SK-N-SH (cell line): ENCODE data around the gene PCSK5. TPM values are rescaled to one million over a fixed set of nuclear protein-coding genes. Genes with fewer than 3 reads are reported as not detected.

ENCODE experiments used
- CTCF ChIA-PET: fragments of 300-600, 350-600 bp; formaldehyde crosslinking; extraction: SDS; loops from one replicate; lab custom pipeline; 2021; lab: Yijun Ruan, JAX
- POLR2A ChIA-PET: fragments of 350-600 bp; sonication (Branson Sonifier 250); formaldehyde crosslinking; extraction: SDS; loops from one replicate; lab custom pipeline; 2020; ENCODE audit warnings: antibody characterized with exemption, inconsistent platforms; lab: Yijun Ruan, JAX
- DNase-seq: peaks from one replicate; pipeline ENCODE4 v3.0.0; 2012
- H2AFZ ChIP-seq: fragments of 200-600 bp; sonication (generic); 2 replicates; pipeline ENCODE4 v1.8.1; 2016; ENCODE audit warnings: antibody characterized with exemption, mild to moderate bottlenecking, low read depth
- H3F3A ChIP-seq: fragments of 200-600 bp; sonication (generic); replicated peaks from 2 replicates; pipeline ENCODE3; 2016; ENCODE audit warnings: antibody characterized with exemption, mild to moderate bottlenecking; ENCODE audit not compliant: insufficient read depth
- H3K27ac ChIP-seq, 2 experiments: fragments of 200-500 bp in 1 of 2; fragments of 200-600 bp in 1 of 2; sonication (Bioruptor generic) in 1 of 2; sonication (generic), shearing (Covaris generic) in 1 of 2; 2 replicates each; pipeline versions ENCODE4 v1.5.1 to v1.6.1; 2014 to 2016; ENCODE audit warnings: low read depth in 2 of 2, inconsistent platforms in 1 of 2, low read length in 1 of 2, mild to moderate bottlenecking in 1 of 2, mixed read lengths in 1 of 2
- H3K27me3 ChIP-seq: fragments of 200-600 bp; sonication (generic), shearing (Covaris generic); 2 replicates; pipeline ENCODE4 v1.6.1; 2016; ENCODE audit warnings: mixed run types; ENCODE audit not compliant: insufficient read depth
- H3K36me3 ChIP-seq, 2 experiments: fragments of 200-500 bp in 1 of 2; fragments of 200-600 bp in 1 of 2; sonication (Bioruptor generic) in 1 of 2; sonication (generic) in 1 of 2; replicated peaks in 1 of 2; 2 replicates each; pipeline versions ENCODE3 to v1.5.1; 2014 to 2016; ENCODE audit warnings: low read length in 1 of 2, mild to moderate bottlenecking in 1 of 2; ENCODE audit not compliant: insufficient read depth in 2 of 2, control insufficient read depth in 1 of 2
- H3K4me1 ChIP-seq, 2 experiments: fragments of 200-500 bp in 1 of 2; fragments of 200-600 bp in 1 of 2; sonication (Bioruptor generic) in 1 of 2; sonication (generic), shearing (Covaris generic) in 1 of 2; 2 replicates each; pipeline versions ENCODE4 v1.5.1 to v1.6.1; 2014 to 2016; ENCODE audit warnings: low read depth in 1 of 2, low read length in 1 of 2, mixed run types in 1 of 2; ENCODE audit not compliant: insufficient read depth in 2 of 2, control insufficient read depth in 1 of 2
- H3K4me2 ChIP-seq: fragments of 200-600 bp; sonication (generic), shearing (Covaris generic); 2 replicates; pipeline ENCODE4 v1.6.1; 2017; ENCODE audit warnings: mixed run types
- H3K4me3 ChIP-seq, 2 experiments: fragments of 200-500 bp in 1 of 2; fragments of 200-600 bp in 1 of 2; sonication (Bioruptor generic) in 1 of 2; sonication (generic), shearing (Covaris generic) in 1 of 2; 2 replicates each; pipeline versions ENCODE4 v1.5.1 to v1.8.1; 2014 to 2016; ENCODE audit warnings: low read depth in 2 of 2, inconsistent platforms in 1 of 2, low read length in 1 of 2, mild to moderate bottlenecking in 1 of 2, mixed read lengths in 1 of 2, moderate library complexity in 1 of 2
- H3K79me2 ChIP-seq: fragments of 200-600 bp; sonication (generic); 2 replicates; pipeline ENCODE4 v1.8.1; 2017; ENCODE audit warnings: mild to moderate bottlenecking; ENCODE audit not compliant: insufficient read depth
- H3K9ac ChIP-seq: fragments of 200-600 bp; sonication (generic); 2 replicates; pipeline ENCODE4 v1.6.1; 2017; ENCODE audit warnings: mixed run types
- H3K9me2 ChIP-seq: fragments of 200-600 bp; sonication (generic); 2 replicates; pipeline ENCODE4 v1.6.1; 2017; ENCODE audit warnings: mixed run types
- H3K9me3 ChIP-seq: fragments of 200-600 bp; sonication (generic); 2 replicates; pipeline ENCODE4 v1.6.1; 2017; ENCODE audit warnings: mixed run types, mild to moderate bottlenecking, moderate library complexity
- H4K20me1 ChIP-seq: fragments of 200-600 bp; sonication (generic); 2 replicates; pipeline ENCODE4 v1.6.1; 2017; ENCODE audit warnings: mild to moderate bottlenecking, mixed run types; ENCODE audit not compliant: insufficient read depth
- CTCF ChIP-seq: fragments of 200-600 bp; sonication (generic); IDR thresholded peaks from 2 replicates; pipeline ENCODE4 v1.6.1; 2017; ENCODE audit warnings: antibody characterized with exemption, mild to moderate bottlenecking, moderate library complexity
- ELF1 ChIP-seq: IDR thresholded peaks from 2 replicates; pipeline ENCODE4 v1.4.0; 2012
- EP300 ChIP-seq, 2 experiments: IDR thresholded peaks; 2 replicates each; pipeline versions ENCODE4 v1.4.0 to v1.6.1; 2012; ENCODE audit warnings: borderline replicate concordance in 1 of 2, low read depth in 1 of 2, low read length in 1 of 2
- FOSL2 ChIP-seq: IDR thresholded peaks from 2 replicates; pipeline ENCODE4 v1.4.0; 2012; ENCODE audit warnings: low read depth, mild to moderate bottlenecking, moderate library complexity, borderline replicate concordance
- FOXJ3 ChIP-seq: sonication (generic); formaldehyde crosslinking; IDR thresholded peaks from 2 replicates; pipeline ENCODE4 v1.5.1; 2020; ENCODE audit warnings: mild to moderate bottlenecking, missing genetic modification reagents
- IRF3 ChIP-seq: fragments of 150-350 bp; IDR thresholded peaks from 2 replicates; pipeline ENCODE4 v1.6.1; 2016; ENCODE audit warnings: mild to moderate bottlenecking, low read depth, low read length
- JUND ChIP-seq: IDR thresholded peaks from 2 replicates; pipeline ENCODE4 v1.4.0; 2012
- MAX ChIP-seq: IDR thresholded peaks from 2 replicates; pipeline ENCODE4 v1.4.0; 2012; ENCODE audit warnings: low read depth
- NFIC ChIP-seq: IDR thresholded peaks from 2 replicates; pipeline ENCODE4 v1.4.0; 2012; ENCODE audit warnings: borderline replicate concordance
- NRF1 ChIP-seq: IDR thresholded peaks from 2 replicates; pipeline ENCODE4 v1.6.1; 2012; ENCODE audit warnings: low read depth, mild to moderate bottlenecking, low read length
- PBX3 ChIP-seq: IDR thresholded peaks from 2 replicates; pipeline ENCODE4; 2012
- RCOR1 ChIP-seq: fragments of 150-350 bp; IDR thresholded peaks from 2 replicates; pipeline ENCODE4 v1.6.1; 2017; ENCODE audit warnings: antibody characterized with exemption, low read length
- REST ChIP-seq: IDR thresholded peaks from 2 replicates; pipeline ENCODE4 v1.6.1; 2012; ENCODE audit warnings: mild to moderate bottlenecking, low read depth, low read length, moderate library complexity
- RXRA ChIP-seq: IDR thresholded peaks from 2 replicates; pipeline ENCODE4 v1.4.0; 2012; ENCODE audit warnings: low read depth, mild to moderate bottlenecking, borderline replicate concordance
- SIN3A ChIP-seq: IDR thresholded peaks from 2 replicates; pipeline ENCODE4 v1.6.1; 2012; ENCODE audit warnings: low read depth, mild to moderate bottlenecking, low read length, moderate library complexity, borderline replicate concordance
- TCF12 ChIP-seq: IDR thresholded peaks from 2 replicates; pipeline ENCODE4 v1.4.0; 2012
- USF1 ChIP-seq: IDR thresholded peaks from 2 replicates; pipeline ENCODE4 v1.4.0; 2012; ENCODE audit warnings: low read depth, borderline replicate concordance
- USF2 ChIP-seq: fragments of 150-350 bp; IDR thresholded peaks from 2 replicates; pipeline ENCODE4 v1.6.1; 2017; ENCODE audit warnings: antibody characterized with exemption, low read length, low read depth, borderline replicate concordance
- YY1 ChIP-seq: IDR thresholded peaks from 2 replicates; pipeline ENCODE4 v1.4.0; 2012; ENCODE audit warnings: low read depth, mild to moderate bottlenecking
- WGBS: methylation state at CpG from one replicate; pipeline ENCODE4 v1.1.6; 2017; ENCODE audit warnings: low lambda C conversion rate; 5-methylcytosine and 5-hydroxymethylcytosine counted together
- polyA plus RNA-seq, 3 experiments: library from polyadenylated mRNA; depleted of rRNA; stranded (reverse); fragments of >200 nt; gene quantifications; 2 replicates each; pipeline ENCODE4 v1.2.3, GENCODE V29; 2012

Gene PCSK5
- polyA plus RNA-seq, 1 of the 3 experiments (the other 2 are of a cell fraction): 0.08 TPM

- Histone ChIP-seq H3K4me3 (no peak overlapping the region), H3F3A (no peaks in the 10 kb centered on the region), H3K4me2 (no peak overlapping the region), H3K27ac (no peak overlapping the region), H3K36me3 (no peaks in the 10 kb centered on the region), H4K20me1 (no peaks in the 10 kb centered on the region), H2AFZ (no peak overlapping the region), H3K9me2 (no peaks in the 10 kb centered on the region), H3K9ac (no peak overlapping the region), H3K4me1 (no peaks in the 10 kb centered on the region; a peak in 1 of 4 replicates), H3K79me2 (no peaks in the 10 kb centered on the region), H3K27me3 (peaks cover 37% of the 10 kb centered on the region), H3K9me3 (no peaks in the 10 kb centered on the region)
- ChIA-PET POLR2A (no interaction called here), CTCF (no interaction called here)
- WGBS: 4% methylated on average over 3 of the region's 3 CpGs
- TF ChIP-seq ELF1 (no peak), NRF1 (no peak), FOSL2 (no peak), REST (no peak), NFIC (no peak), FOXJ3 (CRISPR knock-in tag) (no peak), MAX (no peak), USF2 (no peak), SIN3A (no peak), EP300 (IDR thresholded peaks at IDR 0.05; ENCODE audit: borderline replicate concordance in 1 of 2, low read depth in 1 of 2, low read length in 1 of 2) (no peak), CTCF (no peak), PBX3 (no peak), TCF12 (no peak), YY1 (no peak), USF1 (no peak), JUND (no peak), IRF3 (no peak), RXRA (no peak), RCOR1 (no peak)
- DNase-seq: no peak
Observed at GRCh38 chr9:75893106-75893505, 2.6 kb downstream of the PCSK5 start.
